Mucosa of rectum (tissue), 2 donors: Measurements from ENCODE around the gene GRM8.

Experiments used
- H3K27ac ChIP-seq, 2 donors: one replicate each; pipeline ENCODE4 v1.7.0; 2013; ENCODE audit warnings: inconsistent platforms in 2 of 2, low read depth in 2 of 2, low read length in 2 of 2
- H3K27me3 ChIP-seq, 2 donors: one replicate each; pipeline ENCODE4 v1.7.0; 2013; ENCODE audit warnings: low read length in 2 of 2; ENCODE audit not compliant: control insufficient read depth in 2 of 2, insufficient read depth in 2 of 2
- H3K36me3 ChIP-seq, 2 donors: one replicate each; pipeline ENCODE4 v1.7.0; 2013; ENCODE audit warnings: low read length in 2 of 2; ENCODE audit not compliant: control insufficient read depth in 2 of 2, insufficient read depth in 2 of 2
- H3K4me1 ChIP-seq, 2 donors: one replicate each; pipeline ENCODE4 v1.7.0; 2013; ENCODE audit warnings: low read length in 2 of 2, mild to moderate bottlenecking in 1 of 2; ENCODE audit not compliant: control insufficient read depth in 2 of 2, insufficient read depth in 2 of 2
- H3K4me3 ChIP-seq, 2 donors: one replicate each; pipeline ENCODE4 v1.7.0; 2013; ENCODE audit warnings: low read length in 2 of 2
- H3K9ac ChIP-seq, 2 donors: one replicate each; pipeline ENCODE4 v1.7.0; 2013; ENCODE audit warnings: low read length in 2 of 2, low read depth in 1 of 2, mild to moderate bottlenecking in 1 of 2
- H3K9me3 ChIP-seq, 2 donors: one replicate each; pipeline ENCODE4 v1.7.0; 2013; ENCODE audit warnings: low read length in 2 of 2; ENCODE audit not compliant: control insufficient read depth in 2 of 2
- donor health status: healthy.
- donor health status: Normal muscosa, but diverticular disease.

Gene GRM8

GRCh38 chr7:127254163-127254684 lies 1.5 kb upstream of the GRM8 start:
- Histone ChIP-seq H3K9me3 (no peaks in the 10 kb centered on the region), H3K4me1 (peaks cover 9 to 18% of the 10 kb centered on the region in 2 donors), H3K4me3 (peak overlapping the region in 1 of 2 donors; percentile 78), H3K27me3 (peaks cover 5 to 21% of the 10 kb centered on the region in 2 donors), H3K36me3 (no peaks in the 10 kb centered on the region), H3K27ac (no peak overlapping the region), H3K9ac (no peak overlapping the region)

- Histone ChIP-seq H3K9ac (peak overlapping the region; percentile 53 to 70), H3K27me3 (peaks cover 5 to 23% of the 10 kb centered on the region in 2 donors)
These were observed 781 bp upstream of the GRM8 start for GRCh38 chr7:127253281-127254162.

GRCh38 chr7:127252377-127252713 lies 396 bp downstream of the GRM8 start:
- Histone ChIP-seq H3K9me3 (no peaks in the 10 kb centered on the region), H3K36me3 (no peaks in the 10 kb centered on the region), H3K4me3 (peak overlapping the region; percentile 78 to 82), H3K4me1 (peaks cover 9 to 18% of the 10 kb centered on the region in 2 donors), H3K9ac (peak overlapping the region in 1 of 2 donors; percentile 23), H3K27ac (no peak overlapping the region), H3K27me3 (peaks cover 5 to 23% of the 10 kb centered on the region in 2 donors)

More at GRCh38 chr7:127253281-127254162, 781 bp upstream of the GRM8 start:
- Histone ChIP-seq H3K9me3 (no peaks in the 10 kb centered on the region), H3K4me3 (peak overlapping the region; percentile 78 to 82), H3K4me1 (peaks cover 9 to 18% of the 10 kb centered on the region in 2 donors), H3K27ac (peak overlapping the region; percentile 32 to 48), H3K36me3 (no peaks in the 10 kb centered on the region)

GRCh38 chr7:127251465-127252376 lies 1.0 kb downstream of the GRM8 start:
- Histone ChIP-seq H3K27ac (no peak overlapping the region), H3K9ac (peak overlapping the region in 1 of 2 donors; percentile 23)

GRCh38 chr7:127251036-127251464 lies 1.7 kb downstream of the GRM8 start:
- H3K27ac ChIP-seq: no peak overlapping the region
- peaks cover 5 to 23% of the 10 kb centered on the region in 2 donors for H3K27me3 ChIP-seq
- H3K9me3 ChIP-seq: no peaks in the 10 kb centered on the region
- H3K9ac ChIP-seq: no peak overlapping the region
- peak overlapping the region in 1 of 2 donors; percentile 59 for H3K4me3 ChIP-seq
- peaks cover 9 to 18% of the 10 kb centered on the region in 2 donors for H3K4me1 ChIP-seq
- no peaks in the 10 kb centered on the region for H3K36me3 ChIP-seq

More at GRCh38 chr7:127251465-127252376, 1.0 kb downstream of the GRM8 start:
- Histone ChIP-seq H3K36me3 (no peaks in the 10 kb centered on the region), H3K27me3 (peaks cover 5 to 23% of the 10 kb centered on the region in 2 donors), H3K4me1 (peaks cover 9 to 18% of the 10 kb centered on the region in 2 donors), H3K4me3 (peak overlapping the region; percentile 78 to 82), H3K9me3 (no peaks in the 10 kb centered on the region)

GRCh38 chr7:127250312-127251035 lies 2.3 kb downstream of the GRM8 start:
- Histone ChIP-seq H3K4me3 (peak overlapping the region in 1 of 2 donors; percentile 59), H3K9ac (no peak overlapping the region), H3K27ac (no peak overlapping the region), H3K27me3 (peaks cover 5 to 23% of the 10 kb centered on the region in 2 donors), H3K9me3 (no peaks in the 10 kb centered on the region), H3K36me3 (no peaks in the 10 kb centered on the region), H3K4me1 (peaks cover 9 to 18% of the 10 kb centered on the region in 2 donors)

- no peaks in the 10 kb centered on the region for H3K9me3 ChIP-seq
- H3K36me3 ChIP-seq: no peaks in the 10 kb centered on the region
- H3K27me3 ChIP-seq: peaks cover 0 to 8% of the 10 kb centered on the region in 2 donors
- no peaks in the 10 kb centered on the region for H3K4me1 ChIP-seq
- H3K9ac ChIP-seq: no peak overlapping the region
- H3K4me3 ChIP-seq: peak overlapping the region in 1 of 2 donors; percentile 46
- H3K27ac ChIP-seq: no peak overlapping the region
These were observed 7.1 kb downstream of the GRM8 start for GRCh38 chr7:127245607-127246006.

- H3K27ac ChIP-seq: no peak overlapping the region
- H3K27me3 ChIP-seq: peaks cover 0 to 8% of the 10 kb centered on the region in 2 donors
- no peak overlapping the region for H3K9ac ChIP-seq
- no peak overlapping the region for H3K4me3 ChIP-seq
- no peaks in the 10 kb centered on the region for H3K9me3 ChIP-seq
- no peaks in the 10 kb centered on the region for H3K4me1 ChIP-seq
- no peaks in the 10 kb centered on the region for H3K36me3 ChIP-seq
These were observed 7.7 kb downstream of the GRM8 start for GRCh38 chr7:127245002-127245401.

- Histone ChIP-seq H3K4me3 (no peak overlapping the region), H3K4me1 (no peaks in the 10 kb centered on the region), H3K9me3 (no peaks in the 10 kb centered on the region), H3K27ac (no peak overlapping the region), H3K9ac (no peak overlapping the region), H3K27me3 (peaks cover 0 to 3% of the 10 kb centered on the region in 2 donors), H3K36me3 (no peaks in the 10 kb centered on the region)
These were observed 12.9 kb downstream of the GRM8 start for GRCh38 chr7:127239814-127240213.
